OCI-LY7 (cell line): Measurements from ENCODE around the gene NRG2. TPM values are rescaled to one million over a fixed set of nuclear protein-coding genes. Genes with fewer than 3 reads are reported as not detected.

ENCODE experiments used
- BruUV-seq: library from RNA; stranded (reverse); fragments of 400-500 nt; replicated peaks from 2 replicates; lab custom pipeline; 2021; lab: Mats Ljungman, UMichigan
- CTCF ChIA-PET: fragments of 300-600 bp; sonication (Branson Sonifier 250); formaldehyde crosslinking; loops from one replicate; lab custom pipeline; 2022; ENCODE audit warnings: antibody characterized with exemption; ENCODE audit not compliant: unreplicated experiment; lab: Charles Lee
- POLR2A ChIA-PET: fragments of 300-600 bp; sonication (Branson Sonifier 250); formaldehyde crosslinking; loops from one replicate; lab custom pipeline; 2022; ENCODE audit warnings: antibody characterized with exemption; lab: Charles Lee
- DNase-seq: peaks from one replicate; pipeline ENCODE4 v3.0.0-alpha.2; 2015; ENCODE audit warnings: low spot score
- H2AFZ ChIP-seq: fragments of 200-600 bp; sonication (generic), shearing (Covaris generic); 2 replicates; pipeline ENCODE4 v1.6.1; 2014; ENCODE audit warnings: mild to moderate bottlenecking, antibody characterized with exemption, low read length, moderate library complexity
- H3K27ac ChIP-seq: fragments of 200-600 bp; sonication (generic); 2 replicates; pipeline ENCODE4 v1.5.1; 2014; ENCODE audit warnings: mixed run types, low read depth, mild to moderate bottlenecking, moderate library complexity, low read length, inconsistent platforms; ENCODE audit not compliant: poor library complexity, severe bottlenecking
- H3K36me3 ChIP-seq: fragments of 200-600 bp; sonication (generic); 2 replicates; pipeline ENCODE4 v1.6.1; 2014; ENCODE audit warnings: mild to moderate bottlenecking, antibody characterized with exemption, low read length, moderate library complexity, mixed read lengths; ENCODE audit not compliant: insufficient read depth
- H3K4me1 ChIP-seq: fragments of 200-600 bp; sonication (generic); 2 replicates; pipeline ENCODE4 v1.5.1; 2014; ENCODE audit warnings: mild to moderate bottlenecking, low read length; ENCODE audit not compliant: insufficient read depth, poor library complexity, severe bottlenecking
- H3K4me2 ChIP-seq: fragments of 200-600 bp; sonication (generic); 2 replicates; pipeline ENCODE4 v1.6.1; 2014; ENCODE audit warnings: mild to moderate bottlenecking, low read length
- H3K4me3 ChIP-seq: fragments of 200-600 bp; sonication (generic); 2 replicates; pipeline ENCODE4 v1.5.1; 2014; ENCODE audit warnings: mild to moderate bottlenecking, low read depth, low read length; ENCODE audit not compliant: poor library complexity, severe bottlenecking
- H3K79me2 ChIP-seq: fragments of 200-600 bp; sonication (generic); 2 replicates; pipeline ENCODE4 v1.6.1; 2016; ENCODE audit warnings: low read depth, mild to moderate bottlenecking, low read length, moderate library complexity, mixed read lengths; ENCODE audit not compliant: insufficient read depth
- H3K9me2 ChIP-seq: fragments of 200-600 bp; sonication (generic); 2 replicates; pipeline ENCODE4 v1.6.1; 2016; ENCODE audit warnings: mild to moderate bottlenecking, low read length, mixed read lengths; ENCODE audit not compliant: insufficient read depth
- H3K9me3 ChIP-seq: fragments of 200-600 bp; sonication (generic); 2 replicates; pipeline ENCODE4 v1.6.1; 2014; ENCODE audit warnings: mild to moderate bottlenecking, mixed run types, low read length, mixed read lengths
- H4K20me1 ChIP-seq: fragments of 200-600 bp; sonication (generic); 2 replicates; pipeline ENCODE4 v1.6.1; 2014; ENCODE audit warnings: mild to moderate bottlenecking, antibody characterized with exemption, low read length, moderate library complexity, mixed read lengths; ENCODE audit not compliant: insufficient read depth
- CTCF ChIP-seq: fragments of 200-600 bp; sonication (generic); conservative IDR thresholded peaks from 2 replicates; pipeline ENCODE4 v1.5.1; 2014; ENCODE audit warnings: mild to moderate bottlenecking, antibody characterized with exemption, low read length, moderate library complexity, mixed read lengths
- EZH2phosphoT487 ChIP-seq: fragments of 200-600 bp; sonication (generic); IDR thresholded peaks from 2 replicates; pipeline ENCODE4 v1.6.1; 2018; ENCODE audit warnings: low read depth, borderline replicate concordance, mild to moderate bottlenecking, mixed run types, antibody characterized with exemption, low read length, moderate library complexity, mixed read lengths
- intact Hi-C: fragments of 100-400 bp; cut with micrococcal nuclease; formaldehyde crosslinking; loops from one replicate; pipeline ENCODE4 v1.10.0; 2022; ENCODE audit not compliant: unreplicated experiment
- total RNA-seq, 2 experiments: library from RNA; depleted of rRNA in 1 of 2; stranded (reverse); fragments of >200 nt in 1 of 2; shearing (Covaris generic) in 1 of 2; gene quantifications; 2 replicates each; pipeline ENCODE4 v1.2.3, GENCODE V29; 2014 to 2022

Gene NRG2
- total RNA-seq, 2 experiments from 2014 or later: 1.7 TPM; not detected in 1

- no peaks in the 10 kb centered on the region for H3K36me3 ChIP-seq
- ChIA-PET POLR2A (interaction anchor here (0.6 to 1.3 kb wide), 2 partner anchors 60 to 443 kb away, joined by 4 to 5 read pairs; no protein-coding TSS in a partner anchor), CTCF (no interaction called here)
- H3K4me3 ChIP-seq: no peak overlapping the region
- H3K9me3 ChIP-seq: no peaks in the 10 kb centered on the region
- H3K9me2 ChIP-seq: no peaks in the 10 kb centered on the region
- no peak for TF ChIP-seq CTCF
- TF ChIP-seq EZH2phosphoT487: no peak
- H4K20me1 ChIP-seq: no peaks in the 10 kb centered on the region
- intact Hi-C loops: no loop called here
- no peak overlapping the region for H3K27ac ChIP-seq
- no peak for DNase-seq
- no peaks in the 10 kb centered on the region for H3K4me1 ChIP-seq
- BruUV-seq: no TSS peak
- H2AFZ ChIP-seq: no peak overlapping the region
- H3K79me2 ChIP-seq: no peaks in the 10 kb centered on the region
- no peak overlapping the region for H3K4me2 ChIP-seq
These were observed 117.2 kb downstream of the NRG2 start for GRCh38 chr5:139925650-139926640.

- BruUV-seq: no TSS peak
- Histone ChIP-seq H3K9me2 (no peaks in the 10 kb centered on the region), H3K36me3 (no peaks in the 10 kb centered on the region), H3K4me1 (no peaks in the 10 kb centered on the region), H3K9me3 (no peaks in the 10 kb centered on the region), H4K20me1 (no peaks in the 10 kb centered on the region), H2AFZ (no peak overlapping the region), H3K79me2 (no peaks in the 10 kb centered on the region), H3K27ac (no peak overlapping the region), H3K4me3 (no peak overlapping the region), H3K4me2 (no peak overlapping the region)
- DNase-seq: no peak
- no peak for TF ChIP-seq CTCF
- no peak for TF ChIP-seq EZH2phosphoT487
- ChIA-PET POLR2A (interaction anchor here (1.3 kb wide), 1 partner anchor 59 kb away, joined by 4 read pairs; no protein-coding TSS in a partner anchor), CTCF (no interaction called here)
- intact Hi-C loops: no loop called here
These were observed 117.9 kb downstream of the NRG2 start for GRCh38 chr5:139925216-139925562.
